GM21367 (cell line): ENCODE data around the gene RGS12.
A peak's percentile ranks its signal among the peaks of the same experiment; 100 is the strongest.

Experiments used
- ATAC-seq: cut with Tn5 transposase; IDR thresholded peaks from one replicate; pipeline ENCODE4 v1.9.1; 2021; ENCODE audit not compliant: unreplicated experiment

Gene RGS12

GRCh38 chr4:3276986-3277385 lies 15.8 kb upstream of the RGS12 start:
- no peak for ATAC-seq

- no peak for ATAC-seq
Observed at GRCh38 chr4:3280466-3280865, 12.4 kb upstream of the RGS12 start.

- ATAC-seq = no peak
Observed at GRCh38 chr4:3283483-3283882, 9.3 kb upstream of the RGS12 start.

GRCh38 chr4:3283916-3284315 lies 8.9 kb upstream of the RGS12 start:
- no peak for ATAC-seq

GRCh38 chr4:3284734-3285557 lies 7.9 kb upstream of the RGS12 start:
- no peak for ATAC-seq

GRCh38 chr4:3285558-3286334 lies 7.1 kb upstream of the RGS12 start:
- no peak for ATAC-seq

- ATAC-seq = peak; percentile 82
Observed at GRCh38 chr4:3286335-3287175, 6.3 kb upstream of the RGS12 start.

- ATAC-seq = no peak
Observed at GRCh38 chr4:3287271-3287971, 5.4 kb upstream of the RGS12 start.

- ATAC-seq = no peak
Observed at GRCh38 chr4:3287972-3288570, 4.8 kb upstream of the RGS12 start.

GRCh38 chr4:3288571-3289094 lies 4.2 kb upstream of the RGS12 start:
- ATAC-seq = no peak

GRCh38 chr4:3290476-3290875 lies 2.3 kb upstream of the RGS12 start:
- no peak for ATAC-seq

GRCh38 chr4:3290889-3291321 lies 1.9 kb upstream of the RGS12 start:
- ATAC-seq = no peak

GRCh38 chr4:3291411-3291968 lies 1.3 kb upstream of the RGS12 start:
- no peak for ATAC-seq

GRCh38 chr4:3291969-3292570 lies 751 bp upstream of the RGS12 start:
- ATAC-seq = peak; percentile 6

- ATAC-seq = no peak
Observed at GRCh38 chr4:3293401-3294391, 875 bp downstream of the RGS12 start.

- ATAC-seq = no peak
Observed at GRCh38 chr4:3294401-3295241, 1.8 kb downstream of the RGS12 start.
